Chondrocyte (in vitro differentiated cells): ENCODE measurements around the gene SH3BGRL3. TPM values are rescaled to one million over a fixed set of nuclear protein-coding genes. Genes with fewer than 3 reads are reported as not detected.
"Not testable (repeated sequence)": the region's sequence is repeated elsewhere in the genome, so short reads cannot be mapped to it uniquely, and the experiment has no call there.

Experiments used
- DNase-seq: peaks from one replicate; pipeline ENCODE4 v3.0.0; 2021; ENCODE audit warnings: mixed read lengths, low spot score
- H3K27ac Mint-ChIP-seq: one replicate; pipeline ENCODE4 v1.8.0; 2021; ENCODE audit warnings: mild to moderate bottlenecking, moderate library complexity, mixed read lengths; ENCODE audit not compliant: unreplicated experiment
- H3K27me3 Mint-ChIP-seq: 2 replicates; pipeline ENCODE4 v1.8.0; 2021; ENCODE audit warnings: low read depth, mixed read lengths
- H3K36me3 Mint-ChIP-seq: 2 replicates; pipeline ENCODE4 v1.8.0; 2021; ENCODE audit warnings: low read depth, mixed read lengths
- H3K4me1 Mint-ChIP-seq: 2 replicates; pipeline ENCODE4 v1.8.0; 2021; ENCODE audit warnings: low read depth, mild to moderate bottlenecking, mixed read lengths
- H3K4me3 Mint-ChIP-seq: one replicate; pipeline ENCODE4 v1.8.0; 2021; ENCODE audit warnings: mild to moderate bottlenecking, moderate library complexity, mixed read lengths; ENCODE audit not compliant: unreplicated experiment
- H3K9me3 Mint-ChIP-seq: 2 replicates; pipeline ENCODE4 v1.8.0; 2021; ENCODE audit warnings: low read depth, mixed read lengths
- CTCF ChIP-seq: fragments of 200-600 bp; sonication (generic); IDR thresholded peaks from 2 replicates; pipeline ENCODE4 v1.5.0; 2021; ENCODE audit warnings: antibody characterized with exemption, mild to moderate bottlenecking, moderate library complexity
- total RNA-seq: library from RNA; stranded (reverse); gene quantifications from 3 replicates; pipeline ENCODE4 v1.2.1, GENCODE V29; 2021

Gene SH3BGRL3
- total RNA-seq, 1 donor from 2014 or later = 162 TPM

DNA sequence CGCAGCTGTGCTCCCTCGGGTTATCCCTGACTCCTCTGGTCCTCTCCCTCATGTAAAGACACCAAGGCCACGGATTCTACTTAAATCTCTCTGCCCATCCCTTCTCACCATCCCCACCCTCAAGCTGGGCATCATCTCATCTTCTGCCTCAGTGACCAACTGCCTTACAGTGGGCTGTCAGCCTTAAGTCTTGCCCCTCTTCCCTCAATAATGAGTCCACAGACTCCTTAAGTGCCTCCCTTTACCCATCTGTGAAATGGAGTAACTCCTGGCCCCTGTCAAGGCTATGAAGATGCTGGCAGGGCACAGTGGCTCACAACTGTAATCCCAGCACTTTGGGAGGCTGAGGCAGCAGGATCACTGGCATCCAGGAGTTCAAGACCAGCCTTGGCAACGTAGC is 12.1 kb downstream of the SH3BGRL3 start:
- Mint-ChIP-seq H3K36me3 (no peaks in the 10 kb centered on the region), H3K27me3 (no peaks in the 10 kb centered on the region), H3K9me3 (no peaks in the 10 kb centered on the region), H3K4me1 (peaks cover 7% of the 10 kb centered on the region), H3K4me3 (no peak overlapping the region), H3K27ac (no peak overlapping the region)
- no peak for DNase-seq
- no peak for TF ChIP-seq CTCF

DNA sequence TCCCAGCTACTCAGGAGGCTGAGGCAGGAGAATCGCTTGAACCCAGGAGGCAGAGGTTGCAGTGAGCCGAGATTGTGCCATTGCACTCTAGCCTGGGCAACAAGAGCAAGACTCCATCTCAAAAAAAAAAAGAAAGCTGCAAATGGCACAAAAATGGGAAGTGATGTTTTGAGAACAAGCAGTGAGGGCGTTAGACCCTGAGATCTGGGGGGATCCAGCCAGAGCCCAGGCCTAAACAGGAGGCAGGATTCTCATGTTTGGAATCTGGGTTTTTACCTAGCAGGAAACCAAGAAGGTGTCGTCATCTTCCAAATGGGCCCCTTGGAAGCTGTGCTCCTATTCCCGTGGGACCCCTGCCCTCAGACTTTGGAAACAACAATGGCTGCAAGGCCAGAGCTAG is 12.8 kb downstream of the SH3BGRL3 start:
- not testable (repeated sequence) for DNase-seq, H3K27ac Mint-ChIP-seq, H3K36me3 Mint-ChIP-seq, H3K9me3 Mint-ChIP-seq, H3K4me1 Mint-ChIP-seq, H3K27me3 Mint-ChIP-seq, H3K4me3 Mint-ChIP-seq

DNA sequence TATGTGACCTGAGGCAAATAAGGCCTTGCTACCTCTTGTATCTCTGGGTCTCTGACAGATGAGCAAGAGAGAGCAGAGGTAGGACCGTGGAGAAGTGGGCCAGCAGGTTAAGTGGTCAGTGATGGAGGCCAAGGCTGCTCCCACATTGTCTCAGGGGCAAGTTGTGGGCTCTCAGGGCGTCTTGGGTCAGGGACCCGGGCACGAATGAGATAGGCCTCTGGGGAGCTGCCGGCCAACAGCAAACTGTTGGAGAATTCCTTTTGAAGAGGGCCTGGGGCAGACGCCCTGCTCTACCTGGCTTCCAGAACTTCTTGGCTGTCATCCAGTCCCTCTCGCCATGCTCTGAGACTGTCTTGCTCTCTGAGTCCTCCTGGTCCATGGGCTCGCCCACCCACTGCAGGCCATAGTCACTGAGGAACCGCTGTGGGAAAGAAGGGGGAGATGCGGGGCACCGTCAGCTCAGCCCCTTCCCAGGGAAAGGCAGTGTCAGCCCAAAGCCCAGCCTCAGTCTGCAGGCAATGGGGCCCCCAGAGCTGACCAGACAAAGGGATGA is 14.1 kb downstream of the SH3BGRL3 start:
- H3K27me3 Mint-ChIP-seq = no peaks in the 10 kb centered on the region
- H3K4me1 Mint-ChIP-seq = no peaks in the 10 kb centered on the region
- no peaks in the 10 kb centered on the region for H3K36me3 Mint-ChIP-seq
- no peak overlapping the region for H3K27ac Mint-ChIP-seq
- DNase-seq = no peak
- H3K4me3 Mint-ChIP-seq = no peak overlapping the region
- H3K9me3 Mint-ChIP-seq = no peaks in the 10 kb centered on the region
- no peak for TF ChIP-seq CTCF

DNA sequence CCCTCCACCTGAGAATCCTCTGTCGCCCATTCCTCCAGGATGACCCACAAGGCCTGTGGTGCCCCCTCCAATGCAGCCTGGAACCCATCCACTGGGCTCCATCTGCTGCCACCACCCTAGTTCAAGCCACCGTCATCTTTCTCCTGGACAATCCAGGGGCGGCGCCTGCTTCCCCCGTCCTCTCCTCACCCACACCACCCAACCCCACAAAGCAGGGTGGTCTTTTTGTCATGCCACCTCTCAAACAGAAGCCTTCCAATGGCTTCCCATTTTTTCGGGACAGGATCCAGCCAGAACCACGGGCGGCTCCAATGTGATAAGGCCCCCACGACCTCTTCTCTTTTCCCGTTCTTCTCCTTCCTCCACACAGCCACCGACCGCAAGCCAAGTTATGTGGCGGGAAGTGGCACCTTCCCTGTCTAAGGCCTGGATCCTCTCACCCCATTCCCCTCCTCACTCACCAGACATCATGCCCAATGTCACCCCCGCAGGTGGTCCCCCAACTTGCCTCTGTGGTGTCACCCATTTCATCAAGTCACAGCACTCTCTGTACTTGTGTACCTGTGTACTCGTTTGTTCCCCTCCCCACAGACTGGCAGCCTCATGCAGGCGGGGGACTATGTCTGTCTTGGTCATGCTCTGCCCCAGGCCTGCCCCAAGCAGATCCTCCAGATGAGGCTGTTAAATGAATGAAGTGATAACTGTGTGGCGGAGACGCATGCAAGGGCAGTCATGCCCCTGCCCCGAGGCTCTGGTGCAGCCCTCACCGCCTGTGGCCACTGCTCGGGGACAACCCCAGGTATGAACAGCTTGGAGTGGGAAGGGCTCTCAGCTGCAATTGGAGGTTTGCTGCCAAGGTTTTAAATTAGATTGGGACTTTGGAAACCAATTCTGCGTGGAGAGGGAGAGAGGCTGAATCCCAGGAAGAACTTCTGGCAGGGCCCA is 15.6 kb downstream of the SH3BGRL3 start:
- no peaks in the 10 kb centered on the region for H3K4me1 Mint-ChIP-seq
- DNase-seq = no peak
- no peaks in the 10 kb centered on the region for H3K9me3 Mint-ChIP-seq
- no peaks in the 10 kb centered on the region for H3K36me3 Mint-ChIP-seq
- TF ChIP-seq CTCF = no peak
- H3K27ac Mint-ChIP-seq = no peak overlapping the region
- no peak overlapping the region for H3K4me3 Mint-ChIP-seq
- H3K27me3 Mint-ChIP-seq = no peaks in the 10 kb centered on the region

GRCh38 chr1:26296340-26297056 is 16.6 kb downstream of the SH3BGRL3 start:
- Mint-ChIP-seq H3K36me3 (no peaks in the 10 kb centered on the region), H3K4me3 (no peak overlapping the region), H3K27me3 (no peaks in the 10 kb centered on the region), H3K9me3 (no peaks in the 10 kb centered on the region), H3K27ac (no peak overlapping the region), H3K4me1 (no peaks in the 10 kb centered on the region)
- no peak for DNase-seq
- TF ChIP-seq CTCF = no peak
